Measurements from ENCODE around the gene RAB17.

The RAB17 gene, protein sequence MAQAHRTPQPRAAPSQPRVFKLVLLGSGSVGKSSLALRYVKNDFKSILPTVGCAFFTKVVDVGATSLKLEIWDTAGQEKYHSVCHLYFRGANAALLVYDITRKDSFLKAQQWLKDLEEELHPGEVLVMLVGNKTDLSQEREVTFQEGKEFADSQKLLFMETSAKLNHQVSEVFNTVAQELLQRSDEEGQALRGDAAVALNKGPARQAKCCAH

DNA sequence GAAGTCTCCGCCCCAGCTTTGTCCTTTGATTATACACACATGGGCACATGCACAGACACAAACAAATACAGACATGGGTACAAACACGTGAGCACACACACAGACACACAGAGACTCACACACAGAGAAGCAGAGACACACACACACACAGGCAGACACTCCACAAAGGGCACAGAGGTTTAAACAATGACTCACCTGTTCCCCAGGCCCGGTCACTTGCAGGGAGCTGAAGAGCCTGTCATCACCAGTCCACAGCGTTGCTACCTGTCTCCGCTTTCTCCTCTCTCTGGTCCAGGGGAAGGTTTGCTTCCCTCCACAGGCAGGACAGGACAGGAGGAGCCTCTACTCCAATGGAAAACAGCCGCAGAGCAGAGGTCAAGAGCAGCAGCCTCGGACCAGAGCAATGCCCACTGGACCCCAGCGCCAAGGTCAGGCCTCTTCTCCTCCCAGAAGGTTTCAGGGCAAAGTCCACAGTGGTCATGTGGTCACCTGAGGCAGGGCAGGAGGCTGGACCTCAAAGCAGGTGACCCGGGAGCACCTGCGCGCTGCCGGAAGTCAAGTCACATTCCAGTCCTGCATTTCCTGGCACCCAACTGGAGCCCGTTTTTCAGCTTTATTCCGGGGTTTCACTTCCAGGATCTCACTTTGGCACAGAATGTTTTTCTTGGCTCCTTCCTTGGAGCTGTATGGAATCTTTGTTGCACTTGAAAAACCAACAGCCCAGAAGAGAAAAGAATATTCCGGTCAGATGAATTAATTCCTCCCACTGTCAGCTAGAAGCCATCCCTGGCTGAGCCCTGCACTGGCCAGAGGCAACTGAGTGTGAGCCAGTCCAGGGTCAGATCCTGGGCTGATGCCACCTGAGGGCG, at the start of gene RAB17:
Gene RAB17, minus strand, starts transcription at position 463 of the 869 bp plus-strand sequence. CDS start 4,580 bp downstream, outside the sequence.
- Histone ChIP-seq H3K4me3 (ENCODE audit: low read depth in 1 of 2, low read length in 2 of 2) (no peak within 1 kb of the TSS), H3K4me2 (ENCODE audit: insufficient read depth, low read length) (no peak within 1 kb of the TSS), H3K79me2 (ENCODE audit: insufficient read depth, low read length) (no peaks in the 10 kb centered on the region), H3K9ac (ENCODE audit: low read depth, low read length) (no peak within 1 kb of the TSS), H3K36me3 (ENCODE audit: insufficient read depth, low read length) (no peaks in the 10 kb centered on the region), H3K9me3 (ENCODE audit: insufficient read depth, low read length, severe bottlenecking) (no peaks in the 10 kb centered on the region), H3K27ac (ENCODE audit: low read length) (no peak within 1 kb of the TSS), H3K27me3 (ENCODE audit: insufficient read depth, low read length, poor library complexity) (no peaks in the 10 kb centered on the region), H4K20me1 (ENCODE audit: insufficient read depth, low read length) (no peaks in the 10 kb centered on the region; the same call in 1 of the 2 replicates), H2AFZ (ENCODE audit: low read depth, low read length) (no peak within 1 kb of the TSS), H3K4me1 (ENCODE audit: insufficient read depth, low read length) (no peaks in the 10 kb centered on the region)
- DNase-seq, result no peak
- TF ChIP-seq, protein P1, sequence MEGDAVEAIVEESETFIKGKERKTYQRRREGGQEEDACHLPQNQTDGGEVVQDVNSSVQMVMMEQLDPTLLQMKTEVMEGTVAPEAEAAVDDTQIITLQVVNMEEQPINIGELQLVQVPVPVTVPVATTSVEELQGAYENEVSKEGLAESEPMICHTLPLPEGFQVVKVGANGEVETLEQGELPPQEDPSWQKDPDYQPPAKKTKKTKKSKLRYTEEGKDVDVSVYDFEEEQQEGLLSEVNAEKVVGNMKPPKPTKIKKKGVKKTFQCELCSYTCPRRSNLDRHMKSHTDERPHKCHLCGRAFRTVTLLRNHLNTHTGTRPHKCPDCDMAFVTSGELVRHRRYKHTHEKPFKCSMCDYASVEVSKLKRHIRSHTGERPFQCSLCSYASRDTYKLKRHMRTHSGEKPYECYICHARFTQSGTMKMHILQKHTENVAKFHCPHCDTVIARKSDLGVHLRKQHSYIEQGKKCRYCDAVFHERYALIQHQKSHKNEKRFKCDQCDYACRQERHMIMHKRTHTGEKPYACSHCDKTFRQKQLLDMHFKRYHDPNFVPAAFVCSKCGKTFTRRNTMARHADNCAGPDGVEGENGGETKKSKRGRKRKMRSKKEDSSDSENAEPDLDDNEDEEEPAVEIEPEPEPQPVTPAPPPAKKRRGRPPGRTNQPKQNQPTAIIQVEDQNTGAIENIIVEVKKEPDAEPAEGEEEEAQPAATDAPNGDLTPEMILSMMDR (IDR thresholded peaks at IDR 0.05; ENCODE audit: borderline replicate concordance, extremely low read depth, low read length, poor library complexity, severe bottlenecking), result no peak
- TF ChIP-seq EZH2 (IDR thresholded peaks at IDR 0.05; ENCODE audit: borderline replicate concordance, low read depth, low read length, severe bottlenecking), result no peak
- no peak for ATAC-seq (ENCODE audit: insufficient read depth, low read depth)

GRCh38 chr2:237639836-237640220, 49.3 kb upstream of the RAB17 start:
- Histone ChIP-seq H3K27me3 (ENCODE audit: insufficient read depth, low read length, poor library complexity) (peaks cover 12% of the 10 kb centered on the region), H3K79me2 (ENCODE audit: insufficient read depth, low read length) (no peaks in the 10 kb centered on the region), H3K4me3 (ENCODE audit: low read depth in 1 of 2, low read length in 2 of 2) (no peak overlapping the region), H3K9me3 (ENCODE audit: insufficient read depth, low read length, severe bottlenecking) (no peaks in the 10 kb centered on the region), H3K9ac (ENCODE audit: low read depth, low read length) (no peak overlapping the region), H4K20me1 (ENCODE audit: insufficient read depth, low read length) (no peaks in the 10 kb centered on the region), H3K4me1 (ENCODE audit: insufficient read depth, low read length) (no peaks in the 10 kb centered on the region), H3K36me3 (ENCODE audit: insufficient read depth, low read length) (no peaks in the 10 kb centered on the region), H2AFZ (ENCODE audit: low read depth, low read length) (no peak overlapping the region), H3K27ac (ENCODE audit: low read length) (no peak overlapping the region), H3K4me2 (ENCODE audit: insufficient read depth, low read length) (no peak overlapping the region)
- ATAC-seq (ENCODE audit: insufficient read depth, low read depth) (no peak), DNase-seq (no peak)
- TF ChIP-seq, protein P1 (IDR thresholded peaks at IDR 0.05; ENCODE audit: borderline replicate concordance, extremely low read depth, low read length, poor library complexity, severe bottlenecking), result no peak
- no peak for TF ChIP-seq EZH2 (IDR thresholded peaks at IDR 0.05; ENCODE audit: borderline replicate concordance, low read depth, low read length, severe bottlenecking)

DNA sequence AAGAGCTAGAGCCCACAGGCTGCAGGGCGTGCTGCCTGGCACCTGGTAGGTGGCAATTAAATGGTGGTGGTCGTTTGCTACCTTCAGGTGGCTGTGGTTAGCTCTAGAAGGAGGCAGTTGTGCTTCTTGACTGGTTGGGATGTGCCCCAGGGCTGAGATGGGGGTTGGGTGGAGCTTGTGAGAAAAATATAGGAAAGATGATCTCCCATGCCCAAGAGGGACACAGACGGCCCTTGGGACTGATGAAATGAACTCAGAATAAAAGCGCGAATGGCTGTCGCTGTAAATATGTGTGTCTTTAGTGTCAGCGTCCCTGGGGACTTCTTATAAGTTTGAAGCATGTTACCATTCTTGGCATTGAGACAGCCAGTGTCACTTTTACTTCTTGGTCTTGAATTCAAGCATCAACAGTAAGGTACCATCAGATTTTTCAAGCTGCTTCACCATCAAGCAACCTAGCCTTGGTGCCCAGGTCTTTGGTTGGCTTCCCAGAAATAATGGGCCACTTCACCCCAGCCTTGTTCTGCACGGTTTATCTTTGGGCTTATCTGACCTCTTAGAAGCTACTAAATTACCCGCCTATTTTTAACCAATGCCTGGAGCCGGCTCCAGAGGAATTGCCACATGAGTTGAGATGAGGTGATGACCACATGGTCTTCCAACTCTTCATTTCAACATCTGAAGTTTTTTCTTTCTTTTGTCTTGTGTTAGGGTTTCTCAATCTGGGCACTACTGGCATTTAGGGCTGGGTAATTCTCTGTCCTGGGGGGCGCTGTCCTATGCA, 48.7 kb upstream of the RAB17 start:
- no peaks in the 10 kb centered on the region for H3K9me3 ChIP-seq (ENCODE audit: insufficient read depth, low read length, severe bottlenecking)
- H3K9ac ChIP-seq (ENCODE audit: low read depth, low read length), result no peak overlapping the region
- H3K79me2 ChIP-seq (ENCODE audit: insufficient read depth, low read length), result no peaks in the 10 kb centered on the region
- H3K36me3 ChIP-seq (ENCODE audit: insufficient read depth, low read length), result no peaks in the 10 kb centered on the region
- H3K27me3 ChIP-seq (ENCODE audit: insufficient read depth, low read length, poor library complexity), result peaks cover 8% of the 10 kb centered on the region
- ATAC-seq (ENCODE audit: insufficient read depth, low read depth), result no peak
- no peak overlapping the region for H2AFZ ChIP-seq (ENCODE audit: low read depth, low read length)
- DNase-seq, result no peak
- no peaks in the 10 kb centered on the region for H3K4me1 ChIP-seq (ENCODE audit: insufficient read depth, low read length)
- no peaks in the 10 kb centered on the region for H4K20me1 ChIP-seq (ENCODE audit: insufficient read depth, low read length)
- TF ChIP-seq, protein P1 (IDR thresholded peaks at IDR 0.05; ENCODE audit: borderline replicate concordance, extremely low read depth, low read length, poor library complexity, severe bottlenecking), result no peak
- TF ChIP-seq EZH2 (IDR thresholded peaks at IDR 0.05; ENCODE audit: borderline replicate concordance, low read depth, low read length, severe bottlenecking), result no peak
- no peak overlapping the region for H3K4me2 ChIP-seq (ENCODE audit: insufficient read depth, low read length)
- no peak overlapping the region for H3K27ac ChIP-seq (ENCODE audit: low read length)
- H3K4me3 ChIP-seq (ENCODE audit: low read depth in 1 of 2, low read length in 2 of 2), result no peak overlapping the region

All from DND-41 (cell line).